GM21360 (cell line): ENCODE measurements around the gene IPP.
"Not testable (repeated sequence)": the region's sequence is repeated elsewhere in the genome, so short reads cannot be mapped to it uniquely, and the experiment has no call there.

Source experiments
- ATAC-seq: cut with Tn5 transposase; IDR thresholded peaks from one replicate; pipeline ENCODE4 v1.9.1; 2021; ENCODE audit warnings: mild to moderate bottlenecking, moderate library complexity; ENCODE audit not compliant: unreplicated experiment

The IPP gene

DNA sequence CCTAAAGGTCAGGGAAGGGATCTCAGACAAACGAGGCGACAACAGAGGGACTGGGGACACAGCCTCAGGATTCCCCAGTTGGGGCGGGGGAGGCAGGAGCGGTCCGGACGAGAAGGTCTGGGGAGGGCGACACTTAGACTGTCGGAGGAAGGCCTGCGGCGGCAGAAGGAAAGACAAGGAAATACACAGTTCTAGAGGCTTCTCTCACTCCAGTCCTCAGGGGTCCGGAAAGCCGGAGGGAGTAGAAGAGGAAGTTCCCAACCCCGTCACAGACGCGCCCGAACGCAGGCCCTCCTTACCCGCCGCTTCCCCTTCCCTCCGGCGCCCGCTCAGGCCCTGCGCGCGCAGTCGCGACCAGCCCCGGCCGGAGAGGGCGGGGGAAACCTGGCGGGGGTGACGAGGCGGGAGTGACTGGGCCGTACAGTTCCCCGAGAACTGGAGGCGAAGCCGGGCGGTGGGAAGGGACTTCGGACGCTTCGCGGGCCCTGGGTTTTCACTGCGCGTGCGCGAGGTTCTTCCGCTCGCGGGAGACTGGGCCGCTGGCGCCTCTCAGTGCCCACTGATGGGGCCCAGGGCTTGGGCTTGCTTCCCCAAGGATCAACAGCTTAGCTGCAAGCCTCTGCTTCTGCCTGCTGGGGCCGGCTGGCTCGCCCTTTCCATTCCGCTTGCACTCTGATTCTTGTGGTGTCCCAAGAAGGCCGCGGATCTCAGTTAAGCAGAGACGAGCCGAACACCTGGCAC is at the start of gene IPP:
TSS of gene IPP (minus strand) at position 356 of the 741 bp plus-strand sequence. CDS start 4,242 bp downstream, outside the sequence.
- peak; percentile 93 for ATAC-seq

DNA sequence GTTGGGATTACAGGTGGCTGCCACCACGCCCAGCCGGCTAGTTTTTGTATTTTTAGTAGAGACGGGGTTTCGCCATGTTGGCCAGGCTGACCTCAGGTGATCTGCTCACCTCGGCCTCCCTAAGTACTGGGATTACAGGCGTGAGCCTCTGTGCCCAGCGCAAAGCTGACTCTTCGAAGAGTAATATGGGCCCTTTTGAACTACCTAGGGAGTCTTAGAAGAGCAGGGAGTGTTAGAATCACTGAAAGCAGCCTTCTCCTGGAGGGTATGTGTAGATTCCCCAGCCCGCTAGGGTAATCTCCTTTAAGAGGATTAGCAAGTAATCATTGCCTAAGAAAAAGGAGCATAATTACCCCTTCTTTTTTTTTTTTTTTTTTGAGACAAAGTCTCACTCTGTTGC is 46.5 kb upstream of the IPP start:
- no peak for ATAC-seq

GRCh38 chr1:45796381-45796780 is 45.9 kb upstream of the IPP start:
- ATAC-seq, result no peak

DNA sequence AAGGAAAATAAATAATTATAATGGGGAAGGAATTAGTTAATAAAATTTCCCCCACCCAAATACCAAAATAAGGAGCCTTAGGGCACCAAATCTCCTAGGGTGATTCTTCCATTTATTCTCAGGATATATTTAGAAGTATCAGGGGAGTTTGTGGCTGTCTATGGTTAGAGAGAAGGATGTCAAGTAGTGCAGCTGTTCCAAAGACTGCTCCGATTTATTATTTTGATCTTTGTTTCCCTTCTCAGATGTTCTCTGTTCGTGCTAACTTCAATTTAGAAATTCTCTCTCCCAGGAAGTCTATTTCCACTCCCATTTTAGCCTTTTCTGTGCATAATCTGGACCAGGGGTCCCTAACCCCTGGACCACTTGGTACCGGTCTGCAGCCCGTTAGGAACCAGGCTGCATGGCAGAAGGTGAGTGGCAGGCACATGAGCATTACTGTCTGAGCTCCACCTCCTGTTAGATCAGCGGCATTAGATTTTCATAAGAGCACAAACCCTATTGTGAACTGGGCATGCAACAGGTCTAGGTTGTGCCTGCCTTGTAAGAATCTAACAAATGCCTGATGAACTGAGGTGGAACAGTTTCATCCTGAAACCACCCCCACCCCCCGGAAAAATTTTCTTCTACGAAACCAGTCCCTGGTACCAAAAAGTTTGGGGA is 43.6 kb upstream of the IPP start:
- ATAC-seq, result no peak

DNA sequence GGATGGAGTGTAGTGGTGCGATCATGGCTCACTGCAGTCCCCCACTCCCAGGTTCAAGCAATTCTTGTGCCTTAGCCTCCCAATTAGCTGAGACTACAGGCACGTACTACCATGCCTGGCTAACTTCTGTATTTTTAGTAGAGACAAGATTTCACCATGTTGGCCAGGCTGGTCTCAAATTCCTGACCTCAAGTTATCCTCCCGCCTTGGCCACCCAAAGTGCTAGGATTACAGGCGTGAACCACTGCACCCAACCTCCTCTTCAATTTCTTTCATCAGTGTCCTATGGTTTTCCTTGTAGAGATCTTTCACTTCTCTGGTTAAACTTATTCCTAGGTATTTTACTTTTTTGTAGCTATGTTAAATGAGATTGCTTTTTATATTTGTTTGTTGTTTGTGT is 42.3 kb upstream of the IPP start:
- ATAC-seq, result no peak

DNA sequence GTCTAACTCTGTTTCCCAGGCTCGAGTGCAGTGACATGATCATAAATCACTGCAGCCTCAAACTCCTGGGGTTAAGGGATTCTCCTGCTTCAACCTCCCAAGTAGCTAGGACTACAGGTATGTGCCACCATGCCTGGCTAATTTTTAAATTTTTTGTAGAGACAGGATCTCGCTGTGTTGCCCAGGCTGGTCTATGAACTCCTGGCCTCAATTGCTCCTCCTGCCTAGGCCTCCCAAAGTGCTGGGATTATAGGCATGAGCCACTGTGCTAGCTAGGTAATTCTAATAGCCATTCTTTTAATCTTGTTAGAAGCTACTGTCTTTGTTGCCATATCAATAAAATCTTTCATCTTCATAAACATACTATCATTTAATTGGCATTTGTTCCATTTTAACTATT is 39.1 kb upstream of the IPP start:
- ATAC-seq, result no peak

- no peak for ATAC-seq
These were observed 37.5 kb upstream of the IPP start for GRCh38 chr1:45787905-45788304.

DNA sequence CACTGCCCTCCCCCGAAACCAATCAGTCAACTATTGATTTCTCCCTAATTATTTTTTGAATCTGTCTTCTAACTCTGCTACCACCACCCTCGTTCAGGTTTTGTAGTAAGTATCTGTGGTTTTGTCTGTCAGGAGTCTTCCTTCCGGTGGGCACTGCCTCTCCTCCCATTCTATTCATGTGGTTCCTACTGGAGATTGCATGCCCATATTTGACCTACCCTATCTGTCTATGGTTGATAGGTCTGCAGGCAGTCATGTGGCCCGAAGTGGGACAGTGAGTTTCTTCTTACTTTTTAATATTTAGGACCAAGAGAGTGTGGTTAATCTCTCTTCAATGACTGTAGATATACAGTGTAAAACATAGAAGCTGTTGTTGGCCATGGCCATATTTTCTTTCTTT is 35.1 kb upstream of the IPP start:
- no peak for ATAC-seq

GRCh38 chr1:45775794-45776193 is 25.3 kb upstream of the IPP start:
- ATAC-seq, result no peak

GRCh38 chr1:45772971-45773370 is 22.5 kb upstream of the IPP start:
- ATAC-seq, result no peak

DNA sequence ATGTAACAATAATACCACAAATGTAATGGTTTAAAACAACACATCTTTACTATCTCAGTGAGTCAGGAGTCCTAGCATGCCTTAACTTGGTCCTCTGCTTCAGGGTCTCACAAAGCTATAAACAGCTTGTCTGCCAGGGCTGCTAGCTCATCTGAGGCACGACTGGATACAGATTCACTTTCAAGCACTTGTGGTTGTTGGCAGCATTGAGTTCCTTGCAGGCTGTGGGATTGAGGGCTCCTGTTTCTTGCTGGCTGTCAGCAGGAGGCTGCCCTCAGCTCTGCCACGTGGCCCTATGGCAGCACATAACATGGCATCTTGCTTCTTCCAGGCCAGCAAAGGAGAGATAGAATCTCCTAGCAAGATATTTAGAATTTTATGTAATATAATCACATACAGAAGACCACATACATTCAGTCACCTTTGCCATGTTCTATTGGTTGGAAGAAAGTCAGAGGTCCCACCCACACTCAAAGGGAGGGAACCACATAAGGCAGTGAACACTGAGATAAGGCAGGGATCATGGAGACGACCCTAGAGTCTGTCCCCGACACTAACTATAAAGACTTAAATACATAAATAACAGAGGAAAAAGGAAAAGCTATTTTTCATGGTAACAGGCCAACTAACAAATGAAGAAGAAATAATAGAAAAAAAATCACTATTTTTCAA is 18.9 kb upstream of the IPP start:
- ATAC-seq, result no peak

- no peak for ATAC-seq
These were observed 16.6 kb upstream of the IPP start for GRCh38 chr1:45767035-45767434.

GRCh38 chr1:45765999-45766792 is 15.7 kb upstream of the IPP start:
- ATAC-seq, result no peak

DNA sequence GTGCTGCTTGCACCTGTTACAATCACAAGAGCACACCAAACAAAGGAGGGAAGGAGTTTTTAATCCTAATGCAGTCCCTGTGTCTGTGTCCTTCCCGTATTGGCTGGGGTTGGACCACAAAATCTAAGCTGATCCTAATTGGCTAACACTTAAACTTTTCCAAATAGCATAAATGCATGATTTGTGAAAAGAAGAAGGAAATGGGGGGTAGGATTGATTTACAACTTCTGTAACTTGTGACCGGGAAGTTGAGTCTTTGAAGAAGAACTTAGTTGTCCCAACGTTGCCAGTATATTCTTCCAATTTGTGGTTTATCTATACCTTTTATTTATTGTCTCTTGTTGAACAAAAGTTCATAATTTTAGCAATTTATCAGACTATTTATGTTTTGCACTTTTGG is 11.8 kb upstream of the IPP start:
- ATAC-seq, result no peak

DNA sequence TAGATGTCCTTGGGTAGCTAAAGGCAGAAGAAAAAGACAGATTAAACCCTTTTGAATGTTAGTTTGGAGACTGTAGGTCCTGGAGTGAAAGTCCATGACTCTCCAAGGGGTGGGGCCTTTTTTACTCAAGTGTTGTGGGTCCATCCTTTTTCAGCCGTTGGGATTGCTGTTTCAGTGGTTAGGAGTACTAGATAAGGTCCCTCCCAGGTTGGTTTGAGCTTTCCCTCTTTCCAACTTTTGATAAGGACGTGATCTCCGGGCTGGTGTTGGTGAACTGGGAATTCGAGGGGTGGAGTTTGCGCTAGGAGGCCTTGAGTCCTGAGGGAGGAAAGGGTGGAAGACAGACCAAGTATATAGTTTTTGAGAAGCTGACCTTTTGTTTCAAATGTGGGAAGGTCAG is 5.2 kb upstream of the IPP start:
- no peak for ATAC-seq

DNA sequence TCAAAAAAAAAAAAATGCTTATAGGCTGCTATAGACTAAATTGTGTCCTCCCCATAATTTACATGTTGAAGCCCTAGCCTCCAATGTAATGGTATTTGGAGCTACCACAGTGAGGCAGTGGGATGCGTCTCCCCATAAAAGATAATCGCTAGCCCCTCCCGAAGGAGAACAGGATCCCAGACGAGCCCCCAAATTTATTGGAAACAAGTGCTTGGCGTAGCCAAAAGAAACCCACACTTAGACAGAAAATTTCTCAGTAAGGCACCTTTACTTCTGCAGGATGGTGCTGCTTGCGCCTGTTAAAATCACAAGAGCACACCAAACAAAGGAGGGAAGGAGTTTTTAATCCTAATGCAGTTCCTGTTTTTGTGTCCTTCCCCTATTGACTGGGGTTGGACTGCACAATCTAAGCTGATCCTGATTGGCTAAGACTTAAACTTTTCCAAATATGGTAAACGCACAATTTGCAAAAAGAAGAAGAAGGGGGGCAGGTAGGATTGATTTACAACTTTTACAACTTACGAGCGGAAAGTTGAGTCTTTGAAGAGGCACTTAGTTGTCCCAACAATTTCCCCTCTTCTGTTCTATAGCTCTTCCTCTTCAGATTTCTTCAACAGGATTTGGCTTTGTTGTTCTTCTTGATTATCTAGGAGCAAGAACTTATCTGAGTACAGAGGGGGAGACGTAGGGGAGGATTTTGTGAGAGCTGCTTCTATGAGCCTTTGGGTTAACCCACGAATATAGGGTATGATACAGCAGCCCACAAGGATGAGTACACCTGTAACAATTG is 3.0 kb upstream of the IPP start:
- no peak for ATAC-seq

- no peak for ATAC-seq
These were observed 2.1 kb upstream of the IPP start for GRCh38 chr1:45752441-45753052.

DNA sequence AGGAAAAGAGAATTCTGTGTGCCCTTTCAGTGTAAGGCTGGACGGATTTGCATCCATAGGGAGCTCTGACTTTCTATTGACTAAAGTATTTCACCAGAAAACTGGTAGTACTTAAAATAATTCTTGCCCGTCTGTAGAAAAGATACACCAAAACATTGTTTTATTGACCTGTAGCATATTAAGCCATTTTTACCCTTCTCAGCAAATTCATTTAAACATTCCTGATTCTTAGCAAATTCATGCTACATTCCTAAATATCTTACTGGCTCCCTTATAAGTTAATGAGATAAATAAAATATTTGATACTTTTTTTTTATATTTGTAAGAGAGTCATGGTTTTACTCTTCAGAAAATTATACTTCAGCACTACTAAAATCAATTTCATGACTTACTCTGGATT is 1.6 kb upstream of the IPP start:
- no peak for ATAC-seq

GRCh38 chr1:45751039-45751838 is 786 bp upstream of the IPP start:
- ATAC-seq, result not testable (repeated sequence)
